GM23338 (cell line): ENCODE measurements around the gene ZNF225. TPM values are rescaled to one million over a fixed set of nuclear protein-coding genes. Genes with fewer than 3 reads are reported as not detected.

Experiments
- ATAC-seq: fragments of 200-7000 bp; cut with Tn5 transposase; 3 replicates; pipeline ENCODE4 v1.9.1; 2020
- DNase-seq: peaks from one replicate; pipeline ENCODE4 v3.0.0-alpha.2; 2015; ENCODE audit warnings: low spot score
- H2AFZ ChIP-seq: fragments of 200-600 bp; sonication (generic); 2 replicates; pipeline ENCODE4 v1.8.0; 2016; ENCODE audit warnings: antibody characterized with exemption, mild to moderate bottlenecking, moderate library complexity
- H3F3A ChIP-seq: fragments of 200-600 bp; sonication (generic); replicated peaks from 2 replicates; pipeline ENCODE4 v1.8.0; 2017; ENCODE audit warnings: antibody characterized with exemption, mixed run types, low read depth
- H3K27ac ChIP-seq: fragments of 200-600 bp; sonication (generic); 2 replicates; pipeline ENCODE4 v1.6.1; 2016; ENCODE audit warnings: low read depth
- H3K27me3 ChIP-seq: fragments of 200-600 bp; sonication (generic); 2 replicates; pipeline ENCODE4 v1.8.0; 2016; ENCODE audit warnings: mild to moderate bottlenecking, mixed run types, moderate library complexity; ENCODE audit not compliant: insufficient read depth
- H3K36me3 ChIP-seq: fragments of 200-600 bp; sonication (generic); 2 replicates; pipeline ENCODE4 v1.8.0; 2016; ENCODE audit warnings: mild to moderate bottlenecking; ENCODE audit not compliant: insufficient read depth
- H3K4me1 ChIP-seq: fragments of 200-600 bp; sonication (generic); 2 replicates; pipeline ENCODE4 v1.8.0; 2016; ENCODE audit warnings: mild to moderate bottlenecking, moderate library complexity; ENCODE audit not compliant: insufficient read depth
- H3K4me2 ChIP-seq: fragments of 200-600 bp; sonication (generic); 2 replicates; pipeline ENCODE4 v1.7.1; 2017; ENCODE audit warnings: mixed run types
- H3K4me3 ChIP-seq: fragments of 200-600 bp; sonication (generic); 2 replicates; pipeline ENCODE4 v1.6.1; 2016; ENCODE audit warnings: mixed run types
- H3K79me2 ChIP-seq: fragments of 200-600 bp; sonication (generic); replicated peaks from 2 replicates; pipeline ENCODE4 v1.8.0; 2017; ENCODE audit warnings: mild to moderate bottlenecking; ENCODE audit not compliant: insufficient read depth
- H3K9me2 ChIP-seq: fragments of 200-600 bp; sonication (generic); 2 replicates; pipeline ENCODE4 v1.8.0; 2017; ENCODE audit not compliant: insufficient read depth
- H4K20me1 ChIP-seq: fragments of 200-600 bp; sonication (generic); replicated peaks from 2 replicates; pipeline ENCODE4 v1.8.0; 2017; ENCODE audit warnings: mild to moderate bottlenecking; ENCODE audit not compliant: insufficient read depth
- H3K27ac Mint-ChIP-seq: 2 replicates; pipeline ENCODE4 v1.8.0; 2020; ENCODE audit warnings: inconsistent platforms, mild to moderate bottlenecking, moderate library complexity, mixed read lengths
- H3K27me3 Mint-ChIP-seq: 3 replicates; pipeline ENCODE4 v1.8.0; 2022; ENCODE audit warnings: low read depth, mild to moderate bottlenecking, moderate library complexity, mixed read lengths, inconsistent platforms; ENCODE audit not compliant: insufficient read depth, poor library complexity
- H3K36me3 Mint-ChIP-seq: 3 replicates; pipeline ENCODE4 v1.8.0; 2021; ENCODE audit warnings: low read depth, mild to moderate bottlenecking, inconsistent platforms, moderate library complexity, mixed read lengths
- H3K4me1 Mint-ChIP-seq: 3 replicates; pipeline ENCODE4 v1.8.0; 2020; ENCODE audit warnings: mild to moderate bottlenecking, inconsistent platforms, mixed read lengths
- H3K4me3 Mint-ChIP-seq: 3 replicates; pipeline ENCODE4 v1.8.0; 2021; ENCODE audit warnings: moderate library complexity, mild to moderate bottlenecking, inconsistent platforms, mixed read lengths
- H3K9me3 Mint-ChIP-seq: 3 replicates; pipeline ENCODE4 v1.8.0; 2020; ENCODE audit warnings: moderate library complexity, mild to moderate bottlenecking, inconsistent platforms, mixed read lengths
- CREB1 ChIP-seq: fragments of 250-450 bp; sonication (Bioruptor Pico); IDR thresholded peaks from 2 replicates; pipeline ENCODE4 v1.5.0; 2020; ENCODE audit warnings: low read depth, mild to moderate bottlenecking, moderate library complexity
- EZH2phosphoT487 ChIP-seq: fragments of 200-600 bp; sonication (generic); IDR thresholded peaks from one replicate; pipeline ENCODE4 v1.8.1; 2018; ENCODE audit warnings: antibody characterized with exemption; ENCODE audit not compliant: unreplicated experiment
- JUNB ChIP-seq: IDR thresholded peaks from one replicate; pipeline ENCODE4 v1.6.1; 2016; ENCODE audit warnings: antibody characterized with exemption; ENCODE audit not compliant: unreplicated experiment
- NANOG ChIP-seq: IDR thresholded peaks from 2 replicates; pipeline ENCODE4 v1.6.1; 2016; ENCODE audit warnings: antibody characterized with exemption, borderline replicate concordance
- POLR2AphosphoS5 ChIP-seq: IDR thresholded peaks from 2 replicates; pipeline ENCODE4 v1.6.1; 2016; ENCODE audit warnings: antibody characterized with exemption, low read depth
- STAT1 ChIP-seq: IDR thresholded peaks from one replicate; pipeline ENCODE4 v1.6.1; 2016; ENCODE audit warnings: antibody characterized with exemption; ENCODE audit not compliant: unreplicated experiment
- ZNF114 ChIP-seq: fragments of 250-450 bp; sonication (Bioruptor Pico); IDR thresholded peaks from 2 replicates; pipeline ENCODE4 v1.5.0; 2020; ENCODE audit warnings: mild to moderate bottlenecking, moderate library complexity
- ZNF331 ChIP-seq: fragments of 250-450 bp; sonication (Bioruptor Pico); IDR thresholded peaks from 2 replicates; pipeline ENCODE4 v1.5.0; 2020; ENCODE audit warnings: low read depth, mild to moderate bottlenecking, moderate library complexity
- ZNF462 ChIP-seq: fragments of 250-450 bp; sonication (Bioruptor Pico); IDR thresholded peaks from 2 replicates; pipeline ENCODE4 v1.5.0; 2020; ENCODE audit warnings: mild to moderate bottlenecking, moderate library complexity
- long read RNA-seq: library from polyadenylated mRNA; unstranded; transcript quantifications from one replicate; pipeline ENCODE4 v2.0.0, GENCODE V29; 2020; ENCODE audit not compliant: unreplicated experiment
- polyA plus RNA-seq: library from polyadenylated mRNA; unstranded; fragments of >200 nt; fragmentation: Nextera tagmentation; extraction: Ambion mirVana; gene quantifications from 2 replicates; pipeline ENCODE4 v1.2.1, GENCODE V29; 2016
- total RNA-seq: library from RNA; depleted of rRNA; stranded (reverse); fragments of >200 nt; shearing (Covaris generic); gene quantifications from 2 replicates; pipeline ENCODE4 v1.2.3, GENCODE V29; 2014; rRNA removed
- TF ChIP-seq, protein P1 (sequence below): IDR thresholded peaks from 2 replicates; pipeline ENCODE4 v1.6.1; 2016; ENCODE audit warnings: antibody characterized with exemption

Gene ZNF225
- total RNA-seq, result 3.8 and 4.8 TPM in 2 replicates
- polyA plus RNA-seq, result 1.8 TPM in 2 replicates
- long read RNA-seq, result 0 reads

DNA sequence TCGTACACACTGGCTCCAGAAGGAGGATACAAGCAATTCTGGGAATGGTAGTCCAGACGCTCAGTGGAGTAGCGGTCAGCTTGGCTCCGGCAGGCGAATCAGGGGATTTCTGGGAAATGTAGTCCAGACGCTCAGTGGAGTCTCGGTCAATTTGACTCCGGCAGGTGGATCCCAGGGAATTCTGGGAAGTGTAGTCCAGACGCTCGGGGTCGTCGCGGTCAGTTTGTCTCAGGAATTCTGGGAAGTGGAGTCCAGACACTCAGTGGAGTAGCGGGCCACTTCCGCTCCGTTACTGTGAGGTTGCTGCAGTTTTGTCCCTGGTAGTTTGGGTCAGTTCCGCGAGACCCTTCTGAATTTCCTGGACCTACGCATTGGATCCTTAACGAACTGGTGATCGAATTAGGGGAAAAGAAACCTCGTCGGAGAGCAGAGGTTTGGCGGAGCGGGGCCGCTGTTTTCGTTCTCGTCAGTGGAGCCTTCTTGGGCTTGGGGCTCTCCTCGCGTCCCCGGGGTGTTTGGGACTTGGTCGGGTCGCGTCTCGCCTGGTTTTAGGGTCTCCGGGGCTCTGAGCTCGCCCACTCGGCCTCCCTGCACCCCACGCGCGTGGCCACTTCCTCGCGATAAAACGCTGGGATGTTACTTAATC lies at the start of gene ZNF225:
TSS of gene ZNF225 (plus strand) at position 262 of the 646 bp plus-strand sequence. CDS start 2,429 bp downstream, outside the sequence.
- H3K79me2 ChIP-seq, result peaks cover 31% of the 10 kb centered on the region
- Mint-ChIP-seq H3K4me1 (no peaks in the 10 kb centered on the region), H3K9me3 (peaks cover 36% of the 10 kb centered on the region), H3K36me3 (peaks cover 48% of the 10 kb centered on the region), H3K27me3 (peaks cover 3% of the 10 kb centered on the region), H3K27ac (peak within 1 kb of the TSS; percentile 96), H3K4me3 (peak within 1 kb of the TSS; percentile 97)
- no peaks in the 10 kb centered on the region for H3F3A ChIP-seq
- H3K27ac ChIP-seq, result peak within 1 kb of the TSS; percentile 67
- H3K36me3 ChIP-seq, result peaks cover 4% of the 10 kb centered on the region; the same call in 1 of the 2 replicates
- peak within 1 kb of the TSS; percentile 82 for H2AFZ ChIP-seq
- no peaks in the 10 kb centered on the region for H3K4me1 ChIP-seq
- peak; percentile 71 for TF ChIP-seq CREB1 (CRISPR knock-in tag)
- TF ChIP-seq, protein P1, sequence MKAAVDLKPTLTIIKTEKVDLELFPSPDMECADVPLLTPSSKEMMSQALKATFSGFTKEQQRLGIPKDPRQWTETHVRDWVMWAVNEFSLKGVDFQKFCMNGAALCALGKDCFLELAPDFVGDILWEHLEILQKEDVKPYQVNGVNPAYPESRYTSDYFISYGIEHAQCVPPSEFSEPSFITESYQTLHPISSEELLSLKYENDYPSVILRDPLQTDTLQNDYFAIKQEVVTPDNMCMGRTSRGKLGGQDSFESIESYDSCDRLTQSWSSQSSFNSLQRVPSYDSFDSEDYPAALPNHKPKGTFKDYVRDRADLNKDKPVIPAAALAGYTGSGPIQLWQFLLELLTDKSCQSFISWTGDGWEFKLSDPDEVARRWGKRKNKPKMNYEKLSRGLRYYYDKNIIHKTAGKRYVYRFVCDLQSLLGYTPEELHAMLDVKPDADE, result peak; percentile 100
- TF ChIP-seq JUNB, result no peak
- 0 out of 2 replicates have a peak, but pooled peaks have one; percentile 9 for TF ChIP-seq NANOG
- TF ChIP-seq POLR2AphosphoS5, result peak; percentile 71; the same call in 1 of the 2 replicates
- no peak for TF ChIP-seq STAT1
- TF ChIP-seq ZNF114 (CRISPR knock-in tag), result no peak
- H3K4me2 ChIP-seq, result peak within 1 kb of the TSS; percentile 82
- H3K27me3 ChIP-seq, result no peaks in the 10 kb centered on the region
- H3K4me3 ChIP-seq, result peak within 1 kb of the TSS; percentile 67
- ATAC-seq (peak; percentile 96), DNase-seq (peak; percentile 99)
- H3K9me2 ChIP-seq, result no peaks in the 10 kb centered on the region
- H4K20me1 ChIP-seq, result no peaks in the 10 kb centered on the region

DNA sequence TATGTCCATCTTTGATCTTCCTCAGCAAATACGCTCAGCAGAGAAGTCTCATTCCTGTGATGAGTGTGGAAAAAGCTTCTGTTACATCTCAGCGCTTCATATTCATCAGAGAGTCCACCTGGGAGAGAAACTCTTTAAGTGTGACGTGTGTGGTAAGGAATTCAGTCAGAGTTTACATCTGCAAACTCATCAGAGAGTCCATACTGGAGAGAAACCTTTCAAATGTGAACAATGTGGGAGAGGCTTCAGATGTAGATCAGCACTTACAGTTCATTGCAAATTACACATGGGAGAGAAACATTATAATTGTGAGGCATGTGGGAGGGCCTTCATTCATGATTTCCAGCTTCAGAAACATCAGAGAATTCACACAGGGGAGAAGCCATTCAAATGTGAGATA lies 46.9 kb upstream of the ZNF225 start:
- peaks cover 6% of the 10 kb centered on the region for H3K27me3 Mint-ChIP-seq
- H3K4me1 ChIP-seq, result no peaks in the 10 kb centered on the region
- peaks cover 18% of the 10 kb centered on the region for H3K9me2 ChIP-seq
- peaks cover 57% of the 10 kb centered on the region for H3K9me3 Mint-ChIP-seq
- no peak for TF ChIP-seq POLR2AphosphoS5
- TF ChIP-seq ZNF331, result no peak
- no peak for TF ChIP-seq ZNF462 (CRISPR knock-in tag)
- TF ChIP-seq EZH2phosphoT487, result no peak
- TF ChIP-seq ZNF114 (CRISPR knock-in tag), result no peak
- H3K4me2 ChIP-seq, result no peak overlapping the region
- H3K36me3 Mint-ChIP-seq, result peaks cover 83% of the 10 kb centered on the region
- no peaks in the 10 kb centered on the region; the same call in 2 of the 3 replicates for H3K4me1 Mint-ChIP-seq
- no peak overlapping the region for H3K4me3 Mint-ChIP-seq
- H3K27ac Mint-ChIP-seq, result no peak overlapping the region
- DNase-seq, result no peak
- H3K36me3 ChIP-seq, result peaks cover 39% of the 10 kb centered on the region
- no peak for ATAC-seq
- no peak overlapping the region for H2AFZ ChIP-seq
- no peaks in the 10 kb centered on the region for H3K79me2 ChIP-seq
- no peak overlapping the region for H3K27ac ChIP-seq
- no peaks in the 10 kb centered on the region for H3K27me3 ChIP-seq
- no peaks in the 10 kb centered on the region for H4K20me1 ChIP-seq
- no peak overlapping the region for H3K4me3 ChIP-seq
- H3F3A ChIP-seq, result no peaks in the 10 kb centered on the region
